Cardiac muscle cell (in vitro differentiated cells and primary cell): ENCODE data around the gene POLR1E. TPM values are rescaled to one million over a fixed set of nuclear protein-coding genes. Genes with fewer than 3 reads are reported as not detected.
A peak's percentile ranks its signal among the peaks of the same experiment; 100 is the strongest.

Experiments used
- DNase-seq, 2 donors: peaks; one replicate each; pipeline versions ENCODE4 v3.0.0 to v3.0.0-alpha.2; 2010 to 2017; ENCODE audit warnings: low read depth in 1 of 2, low spot score in 1 of 2
- H3K27ac ChIP-seq: fragments of 200-600 bp; sonication (generic); 2 replicates; pipeline ENCODE4 v1.5.1; 2016
- H3K27me3 ChIP-seq: fragments of 200-600 bp; sonication (generic); 2 replicates; pipeline ENCODE4 v1.6.0; 2016; ENCODE audit warnings: control low read depth
- H3K36me3 ChIP-seq: fragments of 200-600 bp; sonication (generic); 2 replicates; pipeline ENCODE4 v1.5.1; 2016; ENCODE audit warnings: control low read depth
- H3K4me1 ChIP-seq: fragments of 200-600 bp; sonication (generic); 2 replicates; pipeline ENCODE4 v1.8.1; 2017; ENCODE audit warnings: low read depth, mild to moderate bottlenecking, mixed run types
- H3K4me3 ChIP-seq: fragments of 200-600 bp; sonication (generic); 2 replicates; pipeline ENCODE4 v1.5.1; 2016; ENCODE audit warnings: mild to moderate bottlenecking
- H3K9me3 ChIP-seq: fragments of 200-600 bp; sonication (generic); 2 replicates; pipeline ENCODE4 v1.5.1; 2017; ENCODE audit warnings: low read depth, mild to moderate bottlenecking, control low read depth
- CTCF ChIP-seq: IDR thresholded peaks from 2 replicates; pipeline ENCODE4 v1.5.1; 2012; ENCODE audit warnings: low read depth, mild to moderate bottlenecking, low read length
- polyA plus RNA-seq: library from polyadenylated mRNA; unstranded; fragments of >200 nt; fragmentation: Nextera tagmentation; extraction: Ambion mirVana; gene quantifications from 2 replicates; pipeline ENCODE4 v1.2.1, GENCODE V29; 2016
- total RNA-seq: library from RNA; depleted of rRNA; stranded (reverse); fragments of >200 nt; gene quantifications from 2 replicates; pipeline ENCODE4 v1.2.3, GENCODE V29; 2016

POLR1E gene
- total and polyA plus RNA-seq, 2 experiments from 2014 or later = 7.6 to 18.2 TPM

DNA sequence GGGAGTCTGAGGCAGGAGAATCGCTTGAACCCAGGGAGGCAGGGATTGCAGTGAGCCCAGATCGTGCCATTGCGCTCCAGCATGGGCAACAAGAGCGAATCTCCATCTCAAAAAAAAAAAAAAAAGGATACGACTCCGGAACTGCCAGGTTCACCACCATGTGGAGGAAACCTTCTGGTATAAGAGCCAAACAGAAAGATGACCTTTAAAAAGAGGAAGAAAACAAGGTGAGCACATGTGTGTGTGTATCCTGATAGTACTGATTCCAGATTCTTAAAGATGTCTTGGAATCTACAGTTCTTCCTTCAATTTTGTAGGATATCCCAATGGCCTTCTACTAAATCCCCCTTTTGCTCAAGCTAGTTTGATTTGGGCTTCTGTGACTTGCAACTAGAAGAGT lies 56.7 kb downstream of the POLR1E start:
- H3K4me1 ChIP-seq = no peaks in the 10 kb centered on the region

GRCh38 chr9:37542895-37543294 lies 57.1 kb downstream of the POLR1E start:
- no peaks in the 10 kb centered on the region for H3K4me1 ChIP-seq
- H3K9me3 ChIP-seq = no peaks in the 10 kb centered on the region
- no peak for TF ChIP-seq CTCF
- DNase-seq = no peak
- no peaks in the 10 kb centered on the region for H3K27me3 ChIP-seq
- no peak overlapping the region for H3K4me3 ChIP-seq
- no peak overlapping the region for H3K27ac ChIP-seq
- H3K36me3 ChIP-seq = peaks cover under 1% of the 10 kb centered on the region

More for the DNA sequence above, 56.7 kb downstream of the POLR1E start:
- DNase-seq = no peak
- H3K27me3 ChIP-seq = no peaks in the 10 kb centered on the region
- no peak overlapping the region for H3K27ac ChIP-seq
- H3K9me3 ChIP-seq = no peaks in the 10 kb centered on the region
- no peak overlapping the region for H3K4me3 ChIP-seq
- no peak for TF ChIP-seq CTCF
- H3K36me3 ChIP-seq = peaks cover 4% of the 10 kb centered on the region

- Histone ChIP-seq H3K27ac (no peak overlapping the region), H3K4me3 (no peak overlapping the region), H3K27me3 (no peaks in the 10 kb centered on the region), H3K36me3 (no peaks in the 10 kb centered on the region), H3K9me3 (no peaks in the 10 kb centered on the region), H3K4me1 (no peaks in the 10 kb centered on the region)
- DNase-seq = no peak
- TF ChIP-seq CTCF = no peak
Measured at GRCh38 chr9:37543468-37543867, 57.7 kb downstream of the POLR1E start.

- no peak for TF ChIP-seq CTCF
- Histone ChIP-seq H3K4me3 (no peak overlapping the region), H3K27me3 (no peaks in the 10 kb centered on the region), H3K9me3 (no peaks in the 10 kb centered on the region), H3K27ac (no peak overlapping the region), H3K4me1 (no peaks in the 10 kb centered on the region), H3K36me3 (no peaks in the 10 kb centered on the region)
- DNase-seq = no peak
Measured at GRCh38 chr9:37547328-37547878, 61.7 kb downstream of the POLR1E start.

GRCh38 chr9:37549527-37549926 lies 63.8 kb downstream of the POLR1E start:
- H3K4me1 ChIP-seq = no peaks in the 10 kb centered on the region
- H3K27me3 ChIP-seq = no peaks in the 10 kb centered on the region
- TF ChIP-seq CTCF = no peak
- no peak overlapping the region for H3K4me3 ChIP-seq
- no peaks in the 10 kb centered on the region for H3K9me3 ChIP-seq
- H3K27ac ChIP-seq = no peak overlapping the region
- no peaks in the 10 kb centered on the region for H3K36me3 ChIP-seq
- DNase-seq = no peak

GRCh38 chr9:37550781-37551180 lies 65.0 kb downstream of the POLR1E start:
- H3K36me3 ChIP-seq = no peaks in the 10 kb centered on the region
- no peak overlapping the region for H3K27ac ChIP-seq
- DNase-seq = peak in 1 of 2 donors; percentile 10
- no peaks in the 10 kb centered on the region for H3K9me3 ChIP-seq
- no peak overlapping the region for H3K4me3 ChIP-seq
- no peaks in the 10 kb centered on the region for H3K4me1 ChIP-seq
- TF ChIP-seq CTCF = no peak
- no peaks in the 10 kb centered on the region for H3K27me3 ChIP-seq
